Skeletal muscle satellite cell (primary cell): Measurements from ENCODE around the gene NCBP3.

Experiments used
- H3K27me3 ChIP-seq: 2 replicates; pipeline ENCODE4 v1.7.0; 2013; ENCODE audit warnings: low read length; ENCODE audit not compliant: control insufficient read depth, insufficient read depth
- H3K36me3 ChIP-seq: 2 replicates; pipeline ENCODE4 v1.7.0; 2013; ENCODE audit warnings: mild to moderate bottlenecking, control low read depth, low read length; ENCODE audit not compliant: insufficient read depth
- H3K4me1 ChIP-seq: 2 replicates; pipeline ENCODE4 v1.7.0; 2013; ENCODE audit warnings: low read length; ENCODE audit not compliant: control insufficient read depth, insufficient read depth
- H3K4me2 ChIP-seq: 2 replicates; pipeline ENCODE4 v1.7.0; 2013; ENCODE audit warnings: mild to moderate bottlenecking, low read length
- H3K4me3 ChIP-seq: 2 replicates; pipeline ENCODE4 v1.7.0; 2013; ENCODE audit warnings: low read length
- H3K9ac ChIP-seq: 2 replicates; pipeline ENCODE4 v1.7.0; 2013; ENCODE audit warnings: mild to moderate bottlenecking, low read depth, low read length, moderate library complexity
- H3K9me3 ChIP-seq: replicated peaks from 2 replicates; pipeline ENCODE4 v1.7.0; 2013; ENCODE audit warnings: mild to moderate bottlenecking, control low read depth, low read length

The NCBP3 gene

GRCh38 chr17:3889325-3890012 lies 43.4 kb upstream of the NCBP3 start:
- H3K9ac ChIP-seq = peak overlapping the region; percentile 78
- H3K4me2 ChIP-seq = peak overlapping the region; percentile 74
- no peaks in the 10 kb centered on the region for H3K9me3 ChIP-seq
- H3K27me3 ChIP-seq = no peaks in the 10 kb centered on the region
- H3K36me3 ChIP-seq = peaks cover 9% of the 10 kb centered on the region
- peaks cover 81% of the 10 kb centered on the region for H3K4me1 ChIP-seq
- H3K4me3 ChIP-seq = peak overlapping the region; percentile 54

GRCh38 chr17:3888343-3889171 lies 42.5 kb upstream of the NCBP3 start:
- H3K9me3 ChIP-seq = no peaks in the 10 kb centered on the region
- no peaks in the 10 kb centered on the region for H3K27me3 ChIP-seq
- H3K9ac ChIP-seq = peak overlapping the region; percentile 78
- H3K4me2 ChIP-seq = peak overlapping the region; percentile 74
- H3K36me3 ChIP-seq = peaks cover 18% of the 10 kb centered on the region
- no peak overlapping the region for H3K4me3 ChIP-seq
- peaks cover 74% of the 10 kb centered on the region for H3K4me1 ChIP-seq

DNA sequence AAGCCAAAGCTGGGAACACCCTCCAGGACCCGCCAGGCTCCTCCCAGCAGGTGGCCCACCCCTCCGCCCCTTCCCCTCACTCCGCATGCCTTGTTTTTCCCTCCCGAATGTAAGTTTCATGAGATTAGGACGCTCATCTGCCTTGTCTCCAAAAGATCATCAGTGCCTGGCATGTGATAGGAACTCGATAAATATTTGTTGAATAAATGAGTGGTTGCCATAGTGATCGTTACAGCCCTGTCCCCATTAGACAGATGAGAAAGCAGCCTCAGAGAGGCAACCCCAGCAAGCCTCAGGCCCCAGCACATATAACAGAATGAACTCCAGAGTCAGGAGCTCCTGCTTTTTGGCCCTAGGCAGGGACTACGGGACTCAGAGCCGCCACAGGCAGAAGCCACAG lies 41.8 kb upstream of the NCBP3 start:
- no peak overlapping the region for H3K4me3 ChIP-seq
- no peaks in the 10 kb centered on the region for H3K27me3 ChIP-seq
- peaks cover 69% of the 10 kb centered on the region for H3K4me1 ChIP-seq
- H3K9me3 ChIP-seq = no peaks in the 10 kb centered on the region
- peaks cover 26% of the 10 kb centered on the region for H3K36me3 ChIP-seq
- H3K9ac ChIP-seq = peak overlapping the region; percentile 70
- peak overlapping the region; percentile 33 for H3K4me2 ChIP-seq

- H3K27me3 ChIP-seq = no peaks in the 10 kb centered on the region
- peaks cover 69% of the 10 kb centered on the region for H3K4me1 ChIP-seq
- H3K9me3 ChIP-seq = no peaks in the 10 kb centered on the region
- H3K36me3 ChIP-seq = peaks cover 29% of the 10 kb centered on the region
- H3K4me3 ChIP-seq = no peak overlapping the region
- H3K4me2 ChIP-seq = no peak overlapping the region
- peak overlapping the region; percentile 70 for H3K9ac ChIP-seq
These were observed 41.3 kb upstream of the NCBP3 start for GRCh38 chr17:3887394-3887793.

DNA sequence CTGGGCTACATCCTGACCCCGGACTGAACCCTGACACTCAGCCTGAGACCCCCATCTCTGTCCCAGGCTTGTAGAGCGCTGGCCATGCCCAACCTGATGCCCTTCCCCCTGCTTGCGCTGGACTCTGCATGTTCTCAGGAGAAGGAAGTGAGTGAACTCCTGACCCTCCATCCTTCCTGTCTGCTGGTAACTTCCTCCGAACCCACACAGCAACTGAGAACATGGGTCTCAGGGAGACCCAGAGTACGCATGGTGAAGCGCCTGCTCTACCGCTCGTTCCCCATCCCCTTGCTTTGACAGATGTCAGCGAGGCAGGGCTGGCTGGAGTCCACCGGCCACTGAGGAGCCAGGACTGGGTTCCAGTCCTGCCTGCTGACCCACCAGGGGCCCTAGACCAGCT lies 40.7 kb upstream of the NCBP3 start:
- Histone ChIP-seq H3K27me3 (no peaks in the 10 kb centered on the region), H3K36me3 (peaks cover 35% of the 10 kb centered on the region), H3K9ac (no peak overlapping the region), H3K4me1 (peaks cover 65% of the 10 kb centered on the region), H3K4me2 (no peak overlapping the region), H3K9me3 (no peaks in the 10 kb centered on the region), H3K4me3 (no peak overlapping the region)

DNA sequence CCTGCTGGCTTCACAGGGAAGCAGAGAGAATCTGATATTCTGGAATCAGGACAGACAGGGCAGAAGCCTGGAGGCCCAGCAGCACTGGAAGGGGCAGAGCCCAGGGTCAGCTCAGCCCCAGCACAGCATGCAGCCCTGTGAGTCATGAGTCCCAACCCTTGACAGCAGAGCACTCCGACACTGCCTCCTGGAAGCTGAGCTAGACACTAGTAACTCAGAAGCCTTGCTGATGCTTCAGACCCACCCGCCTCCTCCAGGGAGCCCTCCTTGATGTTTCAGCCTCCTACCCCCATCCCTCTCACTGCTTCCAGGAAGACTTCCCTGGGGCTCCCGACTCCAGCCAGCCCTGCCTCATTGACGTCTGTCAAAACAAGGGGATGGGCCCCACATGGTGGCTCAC lies 39.9 kb upstream of the NCBP3 start:
- no peaks in the 10 kb centered on the region for H3K27me3 ChIP-seq
- peaks cover 43% of the 10 kb centered on the region for H3K36me3 ChIP-seq
- no peaks in the 10 kb centered on the region for H3K9me3 ChIP-seq
- no peak overlapping the region for H3K4me3 ChIP-seq
- peaks cover 57% of the 10 kb centered on the region for H3K4me1 ChIP-seq
- peak overlapping the region; percentile 33 for H3K9ac ChIP-seq
- peak overlapping the region; percentile 52 for H3K4me2 ChIP-seq

DNA sequence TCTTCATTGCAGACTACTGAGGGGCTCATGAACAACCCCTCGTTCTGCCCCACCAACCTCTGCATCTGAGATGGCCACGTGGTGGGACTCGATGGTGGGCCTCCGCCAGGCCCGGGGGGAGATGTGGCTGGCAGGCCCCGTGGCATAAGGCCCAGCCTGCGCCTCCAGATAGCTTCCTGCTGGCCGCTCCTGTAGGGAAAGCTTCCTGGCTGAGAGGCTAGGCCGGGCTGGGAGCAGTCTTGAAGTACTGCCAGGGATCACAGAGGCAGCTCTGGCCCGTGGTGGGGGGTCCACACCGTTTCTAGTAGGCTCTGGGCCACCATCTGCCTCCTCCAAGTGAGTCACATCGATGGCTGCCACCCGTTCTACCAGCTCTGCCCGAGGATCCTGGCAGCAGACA lies 39.2 kb upstream of the NCBP3 start:
- no peaks in the 10 kb centered on the region for H3K9me3 ChIP-seq
- H3K4me1 ChIP-seq = peaks cover 50% of the 10 kb centered on the region
- peaks cover 45% of the 10 kb centered on the region for H3K36me3 ChIP-seq
- H3K4me3 ChIP-seq = no peak overlapping the region
- H3K9ac ChIP-seq = peak overlapping the region; percentile 33
- no peaks in the 10 kb centered on the region for H3K27me3 ChIP-seq
- H3K4me2 ChIP-seq = no peak overlapping the region

GRCh38 chr17:3884188-3884587 lies 38.1 kb upstream of the NCBP3 start:
- no peak overlapping the region for H3K4me2 ChIP-seq
- no peak overlapping the region for H3K9ac ChIP-seq
- no peak overlapping the region for H3K4me3 ChIP-seq
- H3K9me3 ChIP-seq = no peaks in the 10 kb centered on the region
- peaks cover 48% of the 10 kb centered on the region for H3K4me1 ChIP-seq
- peaks cover 50% of the 10 kb centered on the region for H3K36me3 ChIP-seq
- H3K27me3 ChIP-seq = no peaks in the 10 kb centered on the region

GRCh38 chr17:3882276-3882675 lies 36.2 kb upstream of the NCBP3 start:
- H3K36me3 ChIP-seq = peaks cover 61% of the 10 kb centered on the region
- H3K4me2 ChIP-seq = no peak overlapping the region
- H3K4me3 ChIP-seq = no peak overlapping the region
- H3K4me1 ChIP-seq = peaks cover 30% of the 10 kb centered on the region
- no peak overlapping the region for H3K9ac ChIP-seq
- H3K9me3 ChIP-seq = no peaks in the 10 kb centered on the region
- H3K27me3 ChIP-seq = no peaks in the 10 kb centered on the region

DNA sequence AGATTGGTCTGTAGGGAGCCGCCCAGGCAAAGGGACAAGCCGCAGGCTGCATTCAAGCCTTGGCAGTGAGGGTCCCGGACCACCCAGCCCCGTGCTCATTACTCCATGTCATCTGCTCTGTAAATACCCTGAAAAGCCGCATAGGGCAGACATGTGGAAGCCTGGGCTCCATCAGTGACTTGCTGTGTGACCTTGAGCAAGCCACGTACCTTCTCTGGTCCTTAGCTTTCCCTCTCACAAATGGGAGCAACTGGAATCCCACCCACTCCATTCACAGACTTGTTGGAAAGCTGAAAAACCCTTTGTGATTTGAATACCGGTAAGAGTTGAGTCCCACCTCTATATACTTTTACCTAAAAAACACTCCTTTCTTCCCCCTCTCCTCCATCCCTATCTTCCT lies 34.9 kb upstream of the NCBP3 start:
- Histone ChIP-seq H3K27me3 (no peaks in the 10 kb centered on the region), H3K9ac (no peak overlapping the region), H3K9me3 (no peaks in the 10 kb centered on the region), H3K36me3 (peaks cover 68% of the 10 kb centered on the region), H3K4me1 (peaks cover 17% of the 10 kb centered on the region), H3K4me2 (no peak overlapping the region), H3K4me3 (no peak overlapping the region)

GRCh38 chr17:3879591-3880417 lies 33.8 kb upstream of the NCBP3 start:
- H3K9ac ChIP-seq = no peak overlapping the region
- no peaks in the 10 kb centered on the region for H3K9me3 ChIP-seq
- no peak overlapping the region for H3K4me3 ChIP-seq
- H3K27me3 ChIP-seq = no peaks in the 10 kb centered on the region
- H3K36me3 ChIP-seq = peaks cover 71% of the 10 kb centered on the region
- H3K4me2 ChIP-seq = no peak overlapping the region
- H3K4me1 ChIP-seq = peaks cover 9% of the 10 kb centered on the region
